VCaP (cell line): ENCODE measurements around the gene MYL6.
A peak's percentile ranks its signal among the peaks of the same experiment; 100 is the strongest.

Source experiments
- H3K27ac ChIP-seq: fragments of 450-650 bp; 2 replicates; pipeline ENCODE4 v1.5.1; 2017
- TF ChIP-seq, protein P1 (sequence below): fragments of 450-650 bp; conservative IDR thresholded peaks from 2 replicates; pipeline ENCODE4 v1.5.1; 2017; ENCODE audit warnings: mild to moderate bottlenecking, moderate library complexity

MYL6 gene

GRCh38 chr12:56127485-56127887 is 30.7 kb upstream of the MYL6 start:
- TF ChIP-seq, protein P1, sequence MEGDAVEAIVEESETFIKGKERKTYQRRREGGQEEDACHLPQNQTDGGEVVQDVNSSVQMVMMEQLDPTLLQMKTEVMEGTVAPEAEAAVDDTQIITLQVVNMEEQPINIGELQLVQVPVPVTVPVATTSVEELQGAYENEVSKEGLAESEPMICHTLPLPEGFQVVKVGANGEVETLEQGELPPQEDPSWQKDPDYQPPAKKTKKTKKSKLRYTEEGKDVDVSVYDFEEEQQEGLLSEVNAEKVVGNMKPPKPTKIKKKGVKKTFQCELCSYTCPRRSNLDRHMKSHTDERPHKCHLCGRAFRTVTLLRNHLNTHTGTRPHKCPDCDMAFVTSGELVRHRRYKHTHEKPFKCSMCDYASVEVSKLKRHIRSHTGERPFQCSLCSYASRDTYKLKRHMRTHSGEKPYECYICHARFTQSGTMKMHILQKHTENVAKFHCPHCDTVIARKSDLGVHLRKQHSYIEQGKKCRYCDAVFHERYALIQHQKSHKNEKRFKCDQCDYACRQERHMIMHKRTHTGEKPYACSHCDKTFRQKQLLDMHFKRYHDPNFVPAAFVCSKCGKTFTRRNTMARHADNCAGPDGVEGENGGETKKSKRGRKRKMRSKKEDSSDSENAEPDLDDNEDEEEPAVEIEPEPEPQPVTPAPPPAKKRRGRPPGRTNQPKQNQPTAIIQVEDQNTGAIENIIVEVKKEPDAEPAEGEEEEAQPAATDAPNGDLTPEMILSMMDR: no peak
- H3K27ac ChIP-seq: peak overlapping the region; percentile 86

DNA sequence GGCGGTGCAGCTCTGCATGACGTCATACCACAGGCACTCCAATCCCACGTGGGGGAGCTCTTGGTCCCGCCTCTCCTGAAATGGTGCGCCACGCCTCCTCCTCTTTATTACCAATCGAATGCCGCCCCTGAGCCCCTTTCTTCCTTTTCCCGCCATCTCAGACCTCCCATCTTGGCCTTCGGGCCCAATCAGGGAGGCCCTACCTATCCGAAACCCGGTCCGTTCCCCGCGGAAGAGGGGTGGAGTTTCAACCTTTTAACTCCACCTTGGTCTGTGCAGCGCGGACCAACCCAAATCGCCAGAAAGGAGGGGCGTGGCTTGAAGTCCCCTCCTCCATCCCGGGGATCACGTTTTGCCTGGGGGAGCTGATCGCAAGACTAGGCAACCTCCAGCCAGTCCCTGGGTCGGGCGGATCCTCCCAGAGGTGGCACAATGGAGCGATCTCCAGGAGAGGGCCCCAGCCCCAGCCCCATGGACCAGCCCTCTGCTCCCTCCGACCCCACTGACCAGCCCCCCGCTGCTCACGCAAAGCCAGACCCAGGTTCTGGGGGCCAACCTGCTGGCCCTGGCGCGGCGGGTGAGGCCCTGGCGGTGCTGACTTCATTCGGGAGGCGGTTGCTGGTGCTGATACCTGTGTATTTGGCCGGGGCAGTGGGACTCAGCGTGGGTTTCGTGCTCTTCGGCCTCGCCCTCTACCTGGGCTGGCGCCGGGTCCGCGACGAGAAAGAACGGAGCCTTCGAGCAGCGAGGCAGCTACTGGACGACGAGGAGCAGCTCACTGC is 30.1 kb upstream of the MYL6 start, which contains the start of gene ESYT1:
ESYT1 (plus strand) TSS at position 380 of the 782 bp plus-strand sequence; CDS start at position 433, 53 bp downstream.
- H3K27ac ChIP-seq: peak within 1 kb of the TSS; percentile 86
- TF ChIP-seq, protein P1: no peak

DNA sequence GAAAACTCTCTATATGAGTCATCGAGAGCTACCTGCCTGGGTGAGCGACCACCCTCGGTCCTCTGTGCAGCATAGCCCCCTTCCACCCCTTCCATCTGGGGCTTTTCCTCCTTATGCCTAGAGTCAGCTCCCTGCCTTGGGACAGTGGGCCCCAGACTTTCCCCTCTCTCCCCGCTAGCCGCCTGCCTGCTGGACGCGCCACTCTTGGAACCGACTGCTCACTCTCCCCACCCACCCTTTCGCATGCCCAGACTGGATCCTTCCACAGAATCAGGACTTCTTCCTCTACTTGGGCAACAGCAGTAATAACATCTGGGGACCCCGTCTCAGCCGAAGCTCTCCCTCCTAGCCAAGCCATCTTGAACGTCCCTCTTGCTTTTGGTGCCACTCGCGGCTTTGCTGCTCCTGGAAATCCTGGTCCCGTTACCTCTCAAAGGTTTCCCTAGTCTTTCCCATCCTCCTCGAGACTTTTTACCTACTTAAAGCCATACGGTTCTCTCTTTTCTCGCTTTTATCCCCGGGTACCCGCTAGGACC is 29.4 kb upstream of the MYL6 start:
- TF ChIP-seq, protein P1: no peak
- H3K27ac ChIP-seq: peak overlapping the region; percentile 86

GRCh38 chr12:56129206-56129941 is 28.8 kb upstream of the MYL6 start:
- peak overlapping the region; percentile 86 for H3K27ac ChIP-seq
- TF ChIP-seq, protein P1: no peak

DNA sequence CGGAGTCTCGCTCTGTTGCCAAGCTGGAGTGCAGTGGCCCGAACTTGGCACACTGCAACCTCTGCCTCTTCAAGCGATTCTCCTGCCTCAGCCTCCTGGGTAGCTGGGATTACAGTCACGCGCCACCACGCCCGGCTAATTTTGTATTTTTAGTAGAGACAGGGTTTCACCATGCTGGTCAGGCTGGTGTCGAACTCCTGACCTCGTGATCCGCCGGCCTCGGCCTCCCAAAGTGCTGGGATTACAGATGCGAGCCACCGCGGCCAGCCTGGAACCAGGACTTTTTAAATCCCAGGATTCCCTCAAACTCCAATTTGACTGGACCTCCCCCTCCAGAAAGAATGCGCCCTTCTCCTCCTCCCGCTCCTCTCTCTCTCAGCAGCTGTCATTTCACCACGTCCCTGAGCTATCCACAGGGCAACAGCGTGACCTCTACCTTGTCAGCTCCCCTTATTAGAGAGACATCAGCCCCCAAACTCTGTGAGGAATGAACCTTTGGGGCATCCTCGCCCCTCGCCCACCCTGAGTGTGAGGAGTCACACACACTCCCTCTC is 28.1 kb upstream of the MYL6 start:
- H3K27ac ChIP-seq: peak overlapping the region; percentile 86
- TF ChIP-seq, protein P1: no peak

GRCh38 chr12:56130876-56131275 is 27.3 kb upstream of the MYL6 start:
- TF ChIP-seq, protein P1: no peak
- H3K27ac ChIP-seq: no peak overlapping the region

DNA sequence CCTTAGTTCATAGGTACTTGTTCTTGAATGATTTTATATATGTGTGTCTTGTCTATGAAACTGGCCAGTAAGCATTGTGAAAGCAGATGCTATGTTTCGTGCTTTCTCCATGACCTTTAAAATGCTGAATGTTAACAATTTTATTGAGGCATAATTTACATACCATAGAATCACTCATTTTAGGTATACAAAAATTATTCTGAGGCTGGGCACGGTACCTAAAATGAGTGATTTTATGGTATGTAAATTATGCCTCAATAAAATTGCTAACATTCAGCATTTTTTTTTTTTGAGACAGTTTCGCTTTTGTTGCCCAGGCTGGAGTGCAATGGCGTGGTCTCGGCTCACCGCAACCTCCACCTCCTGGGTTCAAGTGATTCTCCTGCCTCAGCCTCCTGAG is 23.3 kb upstream of the MYL6 start:
- TF ChIP-seq, protein P1: no peak
- no peak overlapping the region for H3K27ac ChIP-seq
